ENCODE results near the gene CDCA7L.
A peak's percentile ranks its signal among the peaks of the same experiment; 100 is the strongest.
"Not testable (repeated sequence)": the region's sequence is repeated elsewhere in the genome, so short reads cannot be mapped to it uniquely, and the experiment has no call there.

CDCA7L gene

GRCh38 chr7:21943436-21943835 is 2.3 kb downstream of the CDCA7L start:
- no peak for DNase-seq

- no peak for DNase-seq
Measured at GRCh38 chr7:21942955-21943354, 2.7 kb downstream of the CDCA7L start.

- DNase-seq, result no peak
Measured at GRCh38 chr7:21941611-21942141, 4.0 kb downstream of the CDCA7L start.

- no peak for DNase-seq
Measured at GRCh38 chr7:21939858-21940372, 5.8 kb downstream of the CDCA7L start.

GRCh38 chr7:21939136-21939857 is 6.4 kb downstream of the CDCA7L start:
- peak; percentile 43 for DNase-seq

GRCh38 chr7:21938463-21938862 is 7.2 kb downstream of the CDCA7L start:
- no peak for DNase-seq

- DNase-seq, result no peak
Measured at GRCh38 chr7:21934808-21935207, 10.9 kb downstream of the CDCA7L start.

GRCh38 chr7:21933293-21933692 is 12.4 kb downstream of the CDCA7L start:
- DNase-seq, result not testable (repeated sequence)

- DNase-seq, result no peak
Measured at GRCh38 chr7:21927693-21928092, 18.0 kb downstream of the CDCA7L start.

- DNase-seq, result no peak
Measured at GRCh38 chr7:21926448-21926847, 19.3 kb downstream of the CDCA7L start.

- DNase-seq, result no peak
Measured at GRCh38 chr7:21923658-21924057, 22.0 kb downstream of the CDCA7L start.

- no peak for DNase-seq
Measured at GRCh38 chr7:21922605-21923004, 23.1 kb downstream of the CDCA7L start.

GRCh38 chr7:21920936-21921335 is 24.8 kb downstream of the CDCA7L start:
- no peak for DNase-seq

- no peak for DNase-seq
Measured at GRCh38 chr7:21918216-21918615, 27.5 kb downstream of the CDCA7L start.

GRCh38 chr7:21916629-21917028 is 29.1 kb downstream of the CDCA7L start:
- DNase-seq, result no peak

- no peak for DNase-seq
Measured at GRCh38 chr7:21916176-21916575, 29.5 kb downstream of the CDCA7L start.

- no peak for DNase-seq
Measured at GRCh38 chr7:21915140-21915539, 30.6 kb downstream of the CDCA7L start.

GRCh38 chr7:21914671-21915070 is 31.0 kb downstream of the CDCA7L start:
- no peak for DNase-seq

- no peak for DNase-seq
Measured at GRCh38 chr7:21912931-21913780, 32.5 kb downstream of the CDCA7L start.

- peak; percentile 83 for DNase-seq
Measured at GRCh38 chr7:21912305-21912704, 33.4 kb downstream of the CDCA7L start.

- peak; percentile 82 for DNase-seq
Measured at GRCh38 chr7:21911341-21911875, 34.3 kb downstream of the CDCA7L start.

- no peak for DNase-seq
Measured at GRCh38 chr7:21910253-21910652, 35.4 kb downstream of the CDCA7L start.

GRCh38 chr7:21908746-21909145 is 37.0 kb downstream of the CDCA7L start:
- no peak for DNase-seq
